HG03432 (cell line): ENCODE measurements around the gene MYO9B.

Source experiments
- ATAC-seq: cut with Tn5 transposase; IDR thresholded peaks from one replicate; pipeline ENCODE4 v1.9.1; 2021; ENCODE audit warnings: mild to moderate bottlenecking, moderate library complexity; ENCODE audit not compliant: unreplicated experiment

MYO9B gene

GRCh38 chr19:17075035-17075863 is at the start of gene MYO9B, which contains the start of gene HAUS8:
Gene MYO9B, plus strand, starts transcription at chr19:17075777. Its CDS starts 25,941 bp downstream, at chr19:17101718.
Gene HAUS8, minus strand, starts transcription at chr19:17075452. Its CDS starts 30 bp downstream, at chr19:17075422.
- peak; percentile 78 for ATAC-seq

- ATAC-seq: no peak
Observed at GRCh38 chr19:17025991-17026658, 49.5 kb upstream of the MYO9B start.

GRCh38 chr19:17026706-17027534 is 48.7 kb upstream of the MYO9B start, which contains the start of gene CPAMD8:
Gene CPAMD8, minus strand, starts transcription at chr19:17026810. Its CDS starts 168 bp downstream, at chr19:17026642.
- ATAC-seq: no peak

- ATAC-seq: no peak
Observed at GRCh38 chr19:17027535-17027975, 48.0 kb upstream of the MYO9B start.

GRCh38 chr19:17031741-17032140 is 43.8 kb upstream of the MYO9B start:
- no peak for ATAC-seq

GRCh38 chr19:17035842-17036424 is 39.6 kb upstream of the MYO9B start:
- ATAC-seq: no peak

- ATAC-seq: no peak
Observed at GRCh38 chr19:17036640-17037039, 38.9 kb upstream of the MYO9B start.

- no peak for ATAC-seq
Observed at GRCh38 chr19:17037184-17037583, 38.4 kb upstream of the MYO9B start.

- no peak for ATAC-seq
Observed at GRCh38 chr19:17037966-17038500, 37.5 kb upstream of the MYO9B start.

GRCh38 chr19:17041976-17042375 is 33.6 kb upstream of the MYO9B start:
- no peak for ATAC-seq

GRCh38 chr19:17043744-17044143 is 31.8 kb upstream of the MYO9B start:
- no peak for ATAC-seq

GRCh38 chr19:17045907-17046502 is 29.6 kb upstream of the MYO9B start:
- no peak for ATAC-seq

- no peak for ATAC-seq
Observed at GRCh38 chr19:17048885-17049453, 26.6 kb upstream of the MYO9B start.

- no peak for ATAC-seq
Observed at GRCh38 chr19:17049711-17050280, 25.8 kb upstream of the MYO9B start.

- ATAC-seq: no peak
Observed at GRCh38 chr19:17052439-17052838, 23.1 kb upstream of the MYO9B start.

GRCh38 chr19:17054746-17055145 is 20.8 kb upstream of the MYO9B start:
- ATAC-seq: no peak

GRCh38 chr19:17055636-17056035 is 19.9 kb upstream of the MYO9B start:
- ATAC-seq: no peak

- ATAC-seq: no peak
Observed at GRCh38 chr19:17058236-17058635, 17.3 kb upstream of the MYO9B start.

GRCh38 chr19:17060802-17061201 is 14.8 kb upstream of the MYO9B start:
- ATAC-seq: no peak
